Endometrial microvascular endothelial cells (primary cell): ENCODE results near the gene PEDS1. TPM values are rescaled to one million over a fixed set of nuclear protein-coding genes. Genes with fewer than 3 reads are reported as not detected.
"Not testable (repeated sequence)": the region's sequence is repeated elsewhere in the genome, so short reads cannot be mapped to it uniquely, and the experiment has no call there.

Source experiments
- in situ Hi-C: cut with HindIII; loops from 2 replicates; pipeline ENCODE4 v1.10.0; 2017; ENCODE audit warnings: low sequenced_read_pairs, low pct_unique_long_range_greater_than_20kb; ENCODE audit errors: inconsistent ontology term
- total RNA-seq: library from RNA; depleted of rRNA; stranded (reverse); fragments of >200 nt; gene quantifications from one replicate; pipeline ENCODE4 v1.2.3, GENCODE V29; 2015; ENCODE audit errors: inconsistent ontology term

The PEDS1 gene
- total RNA-seq, result 49.8 TPM

- in situ Hi-C loops, result no loop called here
Observed at GRCh38 chr20:50153500-50154377, at the start of gene PEDS1. Gene PEDS1, minus strand, starts transcription at chr20:50153723. Its CDS starts 86 bp downstream, at chr20:50153637.

- in situ Hi-C loops, result no loop called here
Observed at GRCh38 chr20:50202677-50203076, 49.2 kb upstream of the PEDS1 start.

GRCh38 chr20:50201710-50202109 lies 48.2 kb upstream of the PEDS1 start:
- in situ Hi-C loops, result not testable (repeated sequence)

- in situ Hi-C loops, result no loop called here
Observed at GRCh38 chr20:50200482-50201104, 47.1 kb upstream of the PEDS1 start.

GRCh38 chr20:50199703-50200102 lies 46.2 kb upstream of the PEDS1 start:
- in situ Hi-C loops, result no loop called here

GRCh38 chr20:50198716-50199115 lies 45.2 kb upstream of the PEDS1 start:
- in situ Hi-C loops, result no loop called here

- in situ Hi-C loops, result no loop called here
Observed at GRCh38 chr20:50198180-50198666, 44.7 kb upstream of the PEDS1 start.

- in situ Hi-C loops, result no loop called here
Observed at GRCh38 chr20:50197463-50198179, 44.1 kb upstream of the PEDS1 start.

GRCh38 chr20:50196896-50197295 lies 43.4 kb upstream of the PEDS1 start:
- in situ Hi-C loops, result no loop called here

- in situ Hi-C loops, result no loop called here
Observed at GRCh38 chr20:50196248-50196647, 42.7 kb upstream of the PEDS1 start.

- in situ Hi-C loops, result no loop called here
Observed at GRCh38 chr20:50195524-50196120, 42.1 kb upstream of the PEDS1 start.

- in situ Hi-C loops, result no loop called here
Observed at GRCh38 chr20:50194831-50195523, 41.5 kb upstream of the PEDS1 start.

- in situ Hi-C loops, result no loop called here
Observed at GRCh38 chr20:50194422-50194830, 40.9 kb upstream of the PEDS1 start.

GRCh38 chr20:50193836-50194421 lies 40.4 kb upstream of the PEDS1 start:
- in situ Hi-C loops, result no loop called here

- in situ Hi-C loops, result no loop called here
Observed at GRCh38 chr20:50193199-50193835, 39.8 kb upstream of the PEDS1 start.

GRCh38 chr20:50192364-50193198 lies 39.1 kb upstream of the PEDS1 start:
- in situ Hi-C loops, result no loop called here
